HG02973 (cell line): ENCODE data around the gene CUL4A.
"Not testable (repeated sequence)": the region's sequence is repeated elsewhere in the genome, so short reads cannot be mapped to it uniquely, and the experiment has no call there.

ENCODE experiments used
- ATAC-seq: cut with Tn5 transposase; IDR thresholded peaks from one replicate; pipeline ENCODE4 v1.9.1; 2021; ENCODE audit warnings: moderate library complexity; ENCODE audit not compliant: unreplicated experiment

Gene CUL4A

DNA sequence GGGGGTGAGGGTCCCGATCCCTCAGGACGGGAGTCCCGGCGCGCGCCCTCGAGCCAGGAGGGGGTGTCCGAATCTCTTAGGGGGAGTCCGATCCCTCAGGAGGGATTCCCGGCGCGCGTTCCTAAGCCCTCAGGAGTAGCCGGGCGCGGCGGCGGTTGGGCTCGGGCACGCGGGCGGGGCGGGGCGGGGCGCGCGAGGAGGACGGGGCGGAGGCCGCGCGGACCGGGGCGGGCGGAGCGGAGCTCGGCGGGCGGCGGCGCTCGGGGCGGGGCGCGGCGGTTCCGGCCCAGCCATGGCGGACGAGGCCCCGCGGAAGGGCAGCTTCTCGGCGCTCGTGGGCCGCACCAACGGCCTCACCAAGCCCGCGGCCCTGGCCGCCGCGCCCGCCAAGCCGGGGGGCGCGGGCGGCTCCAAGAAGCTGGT, at the start of gene CUL4A:
TSS of gene CUL4A (plus strand) at position 278 of the 423 bp plus-strand sequence. CDS start at position 293, 15 bp downstream.
- peak; percentile 37 for ATAC-seq

DNA sequence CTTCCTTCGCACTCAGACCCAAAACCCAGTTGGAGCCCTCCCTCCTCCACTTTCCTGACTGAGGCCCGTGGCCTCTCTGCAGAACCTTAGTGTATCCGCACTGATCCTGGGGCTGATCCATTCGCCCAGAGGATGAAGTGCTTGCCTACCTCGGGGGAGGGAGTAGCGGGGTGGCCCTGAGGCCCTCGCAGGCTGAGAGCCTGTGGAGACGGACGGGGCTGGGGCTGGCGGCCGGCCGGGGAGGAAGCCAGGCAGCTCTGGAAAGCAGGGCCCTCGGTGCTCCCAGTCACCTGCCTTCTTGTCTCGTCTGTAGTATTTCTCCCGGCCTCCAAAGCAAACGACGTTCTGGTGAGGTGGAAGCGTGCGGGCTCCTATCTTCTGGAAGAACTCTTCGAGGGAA, 49.7 kb upstream of the CUL4A start:
- no peak for ATAC-seq

DNA sequence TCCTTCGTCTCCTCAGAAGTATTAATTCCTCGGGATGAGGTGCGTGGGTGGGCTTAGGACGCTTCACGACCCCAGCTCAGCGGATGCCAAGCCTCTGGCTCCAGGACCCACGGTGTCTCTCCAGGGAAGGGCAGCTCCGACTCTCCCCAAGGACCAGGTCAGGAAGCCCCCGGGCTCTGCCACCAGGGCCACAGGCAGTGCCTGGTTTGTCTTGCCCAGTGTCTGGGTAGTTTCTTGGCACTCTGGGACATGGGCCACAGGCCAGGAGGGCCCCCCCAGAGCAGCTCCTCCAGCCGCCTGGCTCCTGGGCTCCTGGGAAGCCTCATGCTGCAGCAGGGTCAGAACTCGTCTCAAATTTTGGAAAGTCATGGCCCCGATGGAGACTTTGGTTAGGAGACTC, 48.4 kb upstream of the CUL4A start:
- ATAC-seq: no peak

DNA sequence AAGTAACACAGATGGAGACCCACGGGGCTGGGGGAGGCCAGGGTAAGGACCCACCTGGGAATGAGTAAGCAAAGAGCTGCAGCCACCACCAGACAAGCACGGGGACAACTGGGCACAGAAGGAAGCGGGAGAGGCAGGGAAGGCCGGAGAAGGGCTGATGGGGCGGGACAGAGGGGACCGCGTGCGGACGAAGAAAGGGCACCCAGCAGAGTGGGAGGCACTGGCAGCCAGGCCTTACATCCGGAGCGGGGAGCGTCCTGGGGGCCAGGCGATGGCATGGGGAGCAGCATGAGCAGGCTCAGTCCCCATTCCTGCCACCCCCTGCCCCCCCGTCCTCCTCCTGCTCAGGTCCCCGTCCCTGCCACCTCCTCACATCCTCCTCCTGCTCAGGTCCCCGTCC, 48.0 kb upstream of the CUL4A start:
- ATAC-seq: no peak

DNA sequence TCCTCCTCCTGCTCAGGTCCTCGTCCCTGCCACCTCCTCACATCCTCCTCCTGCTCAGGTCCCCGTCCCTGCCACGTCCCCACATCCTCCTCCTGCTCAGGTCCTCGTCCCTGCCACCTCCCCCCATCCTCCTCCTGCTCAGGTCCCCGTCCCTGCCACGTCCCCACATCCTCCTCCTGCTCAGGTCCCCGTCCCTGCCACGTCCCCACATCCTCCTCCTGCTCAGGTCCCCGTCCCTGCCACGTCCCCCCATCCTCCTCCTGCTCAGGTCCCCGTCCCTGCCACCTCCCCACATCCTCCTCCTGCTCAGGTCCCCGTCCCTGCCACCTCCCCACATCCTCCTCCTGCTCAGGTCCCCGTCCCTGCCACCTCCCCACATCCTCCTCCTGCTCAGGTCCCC, 47.4 kb upstream of the CUL4A start:
- not testable (repeated sequence) for ATAC-seq

DNA sequence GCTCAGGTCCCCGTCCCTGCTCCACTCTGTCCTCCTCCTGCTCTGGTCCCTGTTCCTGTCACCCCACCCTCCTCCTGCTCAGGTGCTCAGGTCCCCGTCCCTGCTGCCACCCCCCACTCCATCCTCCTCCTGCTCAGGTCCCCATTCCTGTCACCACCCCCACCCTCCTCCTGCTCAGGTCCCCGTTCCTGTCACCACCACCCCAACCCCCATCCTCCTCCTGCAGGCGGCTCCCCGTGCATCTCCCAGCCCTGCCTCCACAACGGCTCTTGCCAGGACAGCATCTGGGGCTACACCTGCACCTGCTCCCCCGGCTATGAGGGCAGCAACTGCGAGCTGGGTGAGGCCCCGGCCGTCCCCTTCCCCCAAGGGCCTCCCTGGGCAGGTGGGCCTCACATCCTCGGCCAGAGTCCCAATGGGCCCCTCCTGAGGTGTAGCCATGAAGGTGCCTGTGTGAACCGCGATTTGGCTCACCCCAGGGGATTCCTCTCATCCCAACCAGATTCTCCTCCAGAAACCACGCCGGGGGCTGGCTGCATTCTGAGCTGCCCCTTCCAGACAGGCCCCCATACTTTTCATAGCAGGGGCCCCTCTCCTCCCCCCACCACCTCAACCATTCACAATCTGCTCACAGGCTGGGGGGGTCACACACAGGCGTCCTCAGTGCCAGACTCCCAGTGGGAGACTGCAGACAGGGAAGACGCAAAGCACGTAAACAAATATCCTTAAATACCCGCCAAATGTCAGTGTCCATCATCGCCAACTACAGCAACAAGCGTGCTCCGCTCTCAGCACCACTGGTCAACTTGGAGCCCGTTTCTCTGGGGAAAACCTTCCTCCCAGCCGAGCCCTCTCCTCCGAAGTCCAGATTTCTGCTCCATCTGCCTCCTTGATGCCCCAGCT, 46.4 kb upstream of the CUL4A start:
- ATAC-seq: no peak

DNA sequence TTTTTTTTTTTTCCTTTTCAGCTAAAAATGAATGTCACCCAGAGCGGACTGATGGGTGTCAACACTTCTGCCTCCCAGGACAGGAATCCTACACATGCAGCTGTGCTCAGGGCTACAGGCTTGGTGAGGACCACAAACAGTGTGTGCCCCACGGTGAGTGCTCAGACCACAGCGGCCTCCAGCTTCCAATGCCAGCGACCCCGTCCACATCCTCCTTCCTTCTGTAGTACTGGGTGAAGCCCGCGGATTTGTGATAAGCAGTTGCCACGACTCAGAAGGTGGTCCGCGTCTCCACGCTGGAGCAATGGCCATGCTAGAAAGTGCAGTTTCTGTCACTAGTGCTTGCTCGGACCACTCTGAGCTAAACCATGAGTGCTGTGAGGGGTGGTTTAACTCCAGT, 44.9 kb upstream of the CUL4A start:
- ATAC-seq: no peak

DNA sequence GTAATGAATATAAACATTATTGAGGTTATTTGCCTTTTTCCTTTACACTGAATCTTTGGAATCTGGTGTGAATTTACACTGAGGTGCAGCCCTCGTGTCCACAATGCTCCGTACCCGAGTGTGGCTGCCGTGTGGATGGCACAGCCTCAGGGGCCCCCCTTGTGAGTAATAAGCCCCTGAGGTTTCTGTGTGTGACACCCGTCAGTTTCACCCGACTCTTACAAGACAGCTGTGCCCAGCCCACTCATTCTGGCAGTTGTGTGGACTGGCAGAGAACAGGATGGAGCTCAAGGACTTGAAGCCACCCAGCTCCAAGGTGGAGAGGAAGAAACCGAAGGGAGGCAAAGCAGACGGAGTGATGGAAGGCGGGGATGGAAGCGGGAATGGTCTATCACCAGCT, 43.1 kb upstream of the CUL4A start:
- no peak for ATAC-seq

DNA sequence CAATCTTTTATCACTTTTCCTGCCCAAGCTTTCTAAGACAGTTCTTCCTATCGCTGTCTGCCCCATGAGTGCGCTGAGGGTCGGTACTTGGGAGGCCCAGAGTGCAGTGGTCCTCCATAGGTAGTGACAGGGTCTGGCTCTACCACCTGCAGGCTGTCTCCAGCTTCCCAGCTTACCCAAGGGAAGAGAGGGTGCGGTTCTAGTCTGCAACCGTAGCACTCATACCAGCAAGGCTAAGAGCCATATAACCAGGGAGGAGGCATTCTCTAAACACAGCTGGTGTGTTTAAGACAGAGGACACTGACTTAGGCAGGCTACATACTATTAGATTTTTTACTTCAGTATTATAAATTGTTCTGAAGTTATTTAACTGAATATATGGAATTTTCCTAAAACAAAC, 42.7 kb upstream of the CUL4A start:
- no peak for ATAC-seq

DNA sequence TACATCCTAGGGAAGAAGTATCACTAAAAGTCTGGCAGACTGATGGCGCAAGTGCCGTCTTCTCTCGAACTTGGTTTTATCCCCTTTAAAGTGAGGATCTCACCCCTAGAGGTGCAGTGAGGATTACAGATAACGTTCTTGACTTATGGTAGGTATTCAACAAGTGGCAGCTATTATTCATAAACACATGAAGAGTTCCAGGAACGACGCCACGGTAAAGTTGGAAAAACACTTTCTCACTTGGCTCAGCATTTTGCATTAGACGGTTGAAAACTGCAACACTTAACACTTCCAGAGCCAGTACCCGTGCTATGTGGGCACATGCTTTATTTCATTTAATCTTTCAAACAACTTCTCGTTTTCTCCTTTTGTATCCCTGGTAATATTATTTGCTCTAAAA, 42.3 kb upstream of the CUL4A start:
- no peak for ATAC-seq

DNA sequence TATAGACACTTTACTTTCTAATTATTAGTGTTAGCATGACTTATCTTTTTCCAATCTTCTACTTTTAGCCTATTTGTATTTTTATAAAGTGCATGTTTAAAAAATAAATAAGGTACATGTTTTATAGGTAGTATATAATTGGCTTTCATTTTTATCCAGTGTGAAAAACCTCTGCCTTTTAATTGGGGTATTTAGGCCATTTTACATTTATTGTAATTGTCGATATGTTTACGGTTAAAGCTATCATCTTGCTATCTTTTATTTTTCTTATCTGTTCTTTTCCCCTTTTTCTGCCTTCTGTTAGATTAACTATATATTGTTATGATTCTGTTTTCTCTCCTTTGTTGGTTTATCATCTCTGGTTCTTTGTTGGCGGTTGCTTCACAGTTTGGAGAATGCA, 41.8 kb upstream of the CUL4A start:
- ATAC-seq: no peak

DNA sequence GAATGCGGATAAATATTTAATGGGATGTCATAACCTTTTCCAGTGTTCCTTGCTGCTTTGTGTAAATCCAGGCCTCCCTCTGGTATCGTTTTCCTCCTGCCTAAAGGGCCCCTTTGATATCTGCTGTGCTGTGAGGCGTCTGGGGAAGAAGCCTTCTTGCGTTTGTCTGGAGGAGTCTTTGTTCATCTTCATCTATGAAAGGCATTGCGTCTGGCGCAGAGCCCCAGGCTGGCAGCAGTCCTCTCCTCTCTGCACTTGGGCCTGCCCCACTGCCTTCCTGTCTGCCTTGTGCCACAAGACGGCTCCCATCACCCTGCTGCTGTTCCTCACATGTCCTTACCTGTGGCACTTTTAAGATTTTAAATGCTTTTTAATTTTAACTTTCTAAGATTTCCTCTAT, 41.2 kb upstream of the CUL4A start:
- ATAC-seq: no peak

DNA sequence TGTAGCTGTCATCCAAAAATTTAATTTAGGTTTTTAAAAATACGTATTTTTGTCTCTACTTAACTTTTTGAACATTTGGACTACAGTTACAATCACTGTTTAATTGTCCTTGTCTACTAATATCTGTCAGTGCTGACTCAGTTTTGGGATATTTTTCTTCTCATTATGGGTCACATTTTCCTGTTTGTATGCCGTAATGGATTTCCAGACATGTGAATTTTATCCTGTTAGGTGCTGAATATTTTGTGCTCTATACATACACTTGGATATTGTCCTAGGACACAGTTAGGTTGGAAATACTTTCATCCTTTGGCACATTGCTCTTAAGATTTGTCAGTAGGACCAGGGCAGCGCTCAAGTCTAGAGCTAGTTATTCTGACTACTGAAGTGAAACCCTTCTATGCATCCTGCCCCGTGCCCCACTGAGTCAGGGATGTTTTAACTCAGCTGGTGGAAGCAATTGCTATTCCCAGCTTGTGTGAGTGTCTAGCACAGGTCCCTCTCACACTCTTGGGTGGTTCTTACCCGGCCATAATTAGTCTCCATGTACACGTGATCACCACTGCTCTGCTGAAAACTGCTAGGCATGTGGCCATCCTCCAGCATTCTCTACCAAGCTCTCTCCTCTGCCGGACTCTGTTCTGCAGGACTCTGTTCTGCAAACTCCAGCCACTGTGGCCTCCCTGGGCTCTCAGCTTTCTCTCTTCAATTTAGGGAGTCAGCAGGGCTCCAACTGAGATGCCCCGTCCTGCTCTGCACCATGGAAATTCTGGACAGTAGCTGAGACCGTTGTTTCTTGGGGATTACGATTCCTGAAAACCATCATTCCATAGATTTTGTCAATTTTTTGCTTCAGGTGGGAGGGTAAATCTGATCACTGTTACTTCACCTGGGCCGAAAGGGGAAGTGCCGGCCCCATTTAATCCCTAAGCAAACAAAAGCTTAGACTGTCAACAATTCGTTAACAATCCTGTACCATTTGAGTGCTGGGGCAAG, 39.8 kb upstream of the CUL4A start:
- no peak for ATAC-seq

DNA sequence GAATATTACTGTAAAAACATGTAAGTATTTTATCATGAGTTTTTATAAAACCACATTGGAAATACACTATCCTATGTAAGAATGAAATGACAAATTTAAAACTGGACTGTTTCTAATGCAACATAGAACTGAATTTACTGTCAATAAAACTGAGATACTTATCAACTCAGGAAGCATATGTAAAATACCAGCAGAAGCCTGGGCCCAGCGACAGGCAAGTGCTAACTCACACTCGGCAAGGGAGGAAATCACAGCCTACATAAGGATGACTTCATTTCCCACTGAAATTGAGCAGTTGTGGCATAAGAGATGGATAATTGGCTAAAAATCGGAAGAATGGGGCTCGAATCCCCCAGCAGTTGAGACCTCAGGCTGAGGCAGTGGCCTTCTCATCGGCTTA, 38.9 kb upstream of the CUL4A start:
- ATAC-seq: no peak

DNA sequence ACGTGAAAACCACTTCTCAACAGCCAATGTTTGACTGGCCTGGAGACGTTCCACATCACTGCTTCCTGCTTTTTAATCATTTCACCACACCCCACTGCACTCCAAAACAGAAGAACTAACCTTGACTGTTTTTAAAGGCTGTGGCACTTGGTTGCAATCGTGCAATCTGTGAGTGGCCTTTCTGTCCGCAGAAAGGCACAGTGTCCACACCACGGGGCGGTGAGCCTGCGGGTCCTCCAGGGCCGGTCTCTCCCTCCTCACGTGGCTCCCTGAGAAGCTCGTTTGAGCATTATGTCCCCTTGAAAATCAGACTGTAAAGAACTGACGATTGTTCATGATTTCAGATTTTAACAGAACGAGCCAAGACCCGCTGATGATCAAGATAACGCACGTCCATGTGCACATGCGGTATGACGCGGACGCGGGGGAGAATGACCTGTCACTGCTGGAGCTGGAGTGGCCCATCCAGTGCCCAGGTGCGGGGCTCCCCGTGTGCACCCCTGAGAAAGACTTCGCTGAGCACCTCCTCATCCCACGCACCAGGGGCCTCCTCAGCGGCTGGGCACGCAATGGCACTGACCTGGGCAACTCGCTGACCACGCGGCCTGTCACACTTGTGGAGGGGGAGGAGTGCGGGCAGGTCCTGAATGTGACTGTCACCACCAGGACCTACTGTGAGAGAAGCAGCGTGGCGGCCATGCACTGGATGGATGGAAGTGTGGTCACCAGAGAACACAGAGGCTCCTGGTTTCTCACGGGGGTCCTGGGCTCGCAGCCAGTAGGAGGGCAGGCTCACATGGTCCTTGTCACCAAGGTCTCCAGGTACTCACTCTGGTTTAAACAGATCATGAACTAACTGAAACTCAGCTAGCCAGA, 37.9 kb upstream of the CUL4A start:
- ATAC-seq: no peak

DNA sequence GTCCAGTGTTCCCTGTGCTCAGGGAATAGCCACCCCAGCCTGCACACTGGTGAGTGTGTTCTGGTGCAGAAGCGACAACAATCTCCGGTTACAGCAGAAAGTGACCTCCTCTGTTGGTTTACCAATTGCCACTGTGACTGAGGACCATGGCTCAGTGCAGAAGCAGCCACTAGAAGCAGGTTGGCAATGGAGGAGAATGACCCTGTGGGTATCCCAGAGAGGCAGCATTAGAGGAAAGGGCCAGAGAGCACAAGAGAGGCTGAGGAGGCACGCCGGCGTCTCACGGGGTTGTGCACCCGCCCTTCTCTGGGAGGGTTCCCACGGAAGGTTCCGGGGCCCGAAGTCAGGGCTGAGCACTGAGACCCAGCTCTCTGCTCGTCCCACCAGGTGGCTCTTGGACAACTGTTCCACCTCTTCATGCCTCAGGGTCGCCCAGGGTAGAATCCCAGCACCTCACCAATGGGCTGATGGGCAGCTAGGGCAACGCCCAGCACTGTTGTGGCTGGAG, 36.9 kb upstream of the CUL4A start:
- no peak for ATAC-seq

DNA sequence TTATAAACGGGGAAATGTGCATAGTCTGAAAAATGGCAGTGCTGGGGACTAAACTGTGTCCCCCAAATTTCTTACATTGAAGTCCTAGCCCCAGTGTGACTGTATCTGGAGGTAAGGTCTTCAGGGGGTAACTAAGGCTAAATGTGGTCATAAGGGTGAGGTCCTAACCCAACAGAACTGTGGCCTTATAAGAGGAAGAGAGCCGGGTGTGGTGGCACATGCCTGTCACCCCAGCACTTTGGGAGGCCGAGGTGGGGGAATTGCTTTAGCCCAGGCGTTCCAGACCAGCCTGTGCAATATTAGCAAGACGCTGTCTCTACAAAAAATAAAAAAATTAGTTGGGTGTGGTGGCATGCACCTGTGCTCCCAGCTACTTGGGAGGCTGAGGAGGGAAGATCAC, 33.1 kb upstream of the CUL4A start:
- no peak for ATAC-seq

DNA sequence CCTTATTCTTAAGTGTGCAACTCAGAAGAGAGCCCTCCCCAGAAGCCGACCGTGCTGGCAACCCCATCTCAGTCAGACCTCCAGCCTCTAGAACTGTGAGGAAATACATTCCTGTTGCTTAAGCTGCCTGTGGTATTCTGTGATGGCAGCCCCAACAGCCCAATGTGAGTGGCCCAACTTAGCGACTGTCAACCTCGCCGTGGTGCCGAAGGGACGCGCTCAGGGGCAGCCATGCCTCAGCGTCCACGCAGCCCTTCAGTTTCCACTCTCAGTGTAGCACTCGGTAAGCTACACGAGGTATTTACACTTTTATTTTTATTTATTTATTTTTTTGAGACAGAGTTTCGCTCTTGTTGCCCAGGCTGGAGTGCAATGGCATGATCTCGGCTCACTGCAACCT, 32.6 kb upstream of the CUL4A start:
- no peak for ATAC-seq

DNA sequence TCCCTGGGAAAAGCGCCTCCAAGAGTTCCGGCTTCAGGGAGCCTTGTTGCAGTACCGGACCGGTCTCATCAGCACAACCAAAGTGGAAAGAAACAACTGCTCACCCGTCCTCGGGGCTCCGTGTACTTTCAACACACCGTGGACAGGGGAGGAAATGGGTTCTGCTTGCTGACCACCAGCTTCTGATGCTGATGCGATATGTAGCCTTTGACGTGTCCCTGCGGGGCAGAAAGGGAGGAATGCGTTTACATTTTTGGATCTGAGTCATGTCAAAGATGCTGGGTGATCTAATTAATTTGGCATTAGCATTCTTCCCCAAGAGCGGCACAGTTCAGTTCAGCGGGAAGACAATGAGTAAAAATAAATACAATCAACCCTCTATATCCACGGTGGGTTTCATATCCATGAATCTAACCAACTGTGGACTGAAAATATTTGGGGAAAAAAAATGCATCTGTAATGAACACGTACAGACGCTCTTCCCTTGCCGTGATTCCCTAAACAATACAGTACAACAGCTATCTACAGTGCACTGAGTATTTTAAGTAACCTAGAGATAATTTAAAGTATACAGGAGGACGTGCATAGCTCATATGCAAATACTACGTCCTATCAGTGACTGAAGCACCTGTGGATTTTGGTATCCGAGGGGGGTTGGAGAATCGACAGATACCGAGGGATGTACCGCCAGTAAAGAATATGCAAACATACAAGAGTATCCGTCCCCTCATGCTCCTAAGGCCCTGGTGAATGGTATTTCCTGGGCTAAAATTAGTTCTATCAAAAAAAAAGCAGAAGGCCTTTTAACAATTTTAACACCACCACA, 31.1 kb upstream of the CUL4A start:
- no peak for ATAC-seq

DNA sequence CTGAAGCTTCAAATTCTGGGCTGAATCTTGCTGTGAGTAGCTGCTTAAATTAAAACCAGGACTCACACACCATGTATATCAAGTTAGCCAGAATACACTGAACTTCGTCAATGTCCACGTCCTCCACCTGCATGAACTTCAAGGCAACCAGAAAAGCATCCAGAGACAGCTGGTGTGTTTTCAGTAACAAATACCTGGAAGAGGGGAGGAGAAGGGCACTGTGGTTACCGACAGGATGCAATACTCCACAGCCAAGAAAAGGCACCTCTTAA, 30.6 kb upstream of the CUL4A start:
- no peak for ATAC-seq
